ENCODE results near the gene PATE3.

DNA sequence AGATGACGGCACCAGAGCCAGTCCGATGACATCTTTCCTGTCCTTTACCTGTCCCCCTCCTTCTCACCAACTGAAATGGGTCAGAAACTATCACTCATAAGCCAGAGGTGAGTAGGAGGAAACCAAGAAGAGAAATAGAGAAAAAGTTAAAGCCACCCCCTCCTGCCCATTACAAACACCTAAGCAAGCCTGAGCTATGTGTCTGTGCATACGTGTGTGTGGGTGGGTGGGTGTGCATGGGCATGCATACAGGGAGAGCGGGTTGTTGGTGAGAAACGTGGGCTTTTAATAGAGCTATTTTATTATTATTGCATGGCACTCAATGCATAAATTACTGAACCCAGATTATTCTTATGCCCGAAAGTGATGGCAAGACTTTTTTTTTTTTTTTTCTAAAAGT, 47.8 kb downstream of the PATE3 start:
- TF ChIP-seq, protein P1, sequence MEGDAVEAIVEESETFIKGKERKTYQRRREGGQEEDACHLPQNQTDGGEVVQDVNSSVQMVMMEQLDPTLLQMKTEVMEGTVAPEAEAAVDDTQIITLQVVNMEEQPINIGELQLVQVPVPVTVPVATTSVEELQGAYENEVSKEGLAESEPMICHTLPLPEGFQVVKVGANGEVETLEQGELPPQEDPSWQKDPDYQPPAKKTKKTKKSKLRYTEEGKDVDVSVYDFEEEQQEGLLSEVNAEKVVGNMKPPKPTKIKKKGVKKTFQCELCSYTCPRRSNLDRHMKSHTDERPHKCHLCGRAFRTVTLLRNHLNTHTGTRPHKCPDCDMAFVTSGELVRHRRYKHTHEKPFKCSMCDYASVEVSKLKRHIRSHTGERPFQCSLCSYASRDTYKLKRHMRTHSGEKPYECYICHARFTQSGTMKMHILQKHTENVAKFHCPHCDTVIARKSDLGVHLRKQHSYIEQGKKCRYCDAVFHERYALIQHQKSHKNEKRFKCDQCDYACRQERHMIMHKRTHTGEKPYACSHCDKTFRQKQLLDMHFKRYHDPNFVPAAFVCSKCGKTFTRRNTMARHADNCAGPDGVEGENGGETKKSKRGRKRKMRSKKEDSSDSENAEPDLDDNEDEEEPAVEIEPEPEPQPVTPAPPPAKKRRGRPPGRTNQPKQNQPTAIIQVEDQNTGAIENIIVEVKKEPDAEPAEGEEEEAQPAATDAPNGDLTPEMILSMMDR (IDR thresholded peaks at IDR 0.05) = no peak
- no peak for TF ChIP-seq POLR2AphosphoS5 (IDR thresholded peaks at IDR 0.05)
- no peak for TF ChIP-seq POLR2A (IDR thresholded peaks at IDR 0.05)
